Measurements from ENCODE around the gene XRCC3.
"Not testable (repeated sequence)": the region's sequence is repeated elsewhere in the genome, so short reads cannot be mapped to it uniquely, and the experiment has no call there.

XRCC3 gene

GRCh38 chr14:103657471-103657870, 57.8 kb downstream of the XRCC3 start:
- DNase-seq: no peak

- no peak for DNase-seq
Observed at GRCh38 chr14:103656756-103657133, 58.5 kb downstream of the XRCC3 start.

- DNase-seq: no peak
Observed at GRCh38 chr14:103656031-103656755, 59.1 kb downstream of the XRCC3 start.

- no peak for DNase-seq
Observed at GRCh38 chr14:103654619-103655018, 60.6 kb downstream of the XRCC3 start.

- no peak for DNase-seq
Observed at GRCh38 chr14:103653805-103654204, 61.4 kb downstream of the XRCC3 start.

- DNase-seq: not testable (repeated sequence)
Observed at GRCh38 chr14:103653336-103653735, 61.9 kb downstream of the XRCC3 start.

GRCh38 chr14:103652806-103653205, 62.4 kb downstream of the XRCC3 start:
- no peak for DNase-seq

- no peak for DNase-seq
Observed at GRCh38 chr14:103651585-103651984, 63.7 kb downstream of the XRCC3 start.

- DNase-seq: no peak
Observed at GRCh38 chr14:103650213-103650612, 65.0 kb downstream of the XRCC3 start.

GRCh38 chr14:103649001-103649400, 66.2 kb downstream of the XRCC3 start:
- DNase-seq: no peak
